Stimulated activated CD8-positive, alpha-beta memory T cell treated with anti-CD3 and anti-CD28 coated beads, Interleukin-15, amount 100 ng/mL, for 4 hours (primary cell): ENCODE results near the gene LRP1B.

Source experiments
- DNase-seq, 2 donors: peaks; one replicate each; pipeline ENCODE4 v3.0.0-alpha.2; 2020; ENCODE audit warnings: low read depth in 2 of 2

Gene LRP1B

GRCh38 chr2:140257692-140258300 is 1873.0 kb downstream of the LRP1B start:
- DNase-seq: no peak

- DNase-seq: no peak
Measured at GRCh38 chr2:140256080-140256479, 1874.7 kb downstream of the LRP1B start.

GRCh38 chr2:140249821-140250220 is 1881.0 kb downstream of the LRP1B start:
- DNase-seq: no peak

GRCh38 chr2:140248623-140249022 is 1882.2 kb downstream of the LRP1B start:
- DNase-seq: no peak

- DNase-seq: no peak
Measured at GRCh38 chr2:140247451-140248195, 1883.2 kb downstream of the LRP1B start.

GRCh38 chr2:140246957-140247356 is 1883.9 kb downstream of the LRP1B start:
- DNase-seq: no peak

- DNase-seq: no peak
Measured at GRCh38 chr2:140246058-140246457, 1884.8 kb downstream of the LRP1B start.

GRCh38 chr2:140242889-140243288 is 1887.9 kb downstream of the LRP1B start:
- no peak for DNase-seq

- DNase-seq: no peak
Measured at GRCh38 chr2:140234116-140234515, 1896.7 kb downstream of the LRP1B start.

- DNase-seq: no peak
Measured at GRCh38 chr2:140210963-140211362, 1919.9 kb downstream of the LRP1B start.

GRCh38 chr2:140205093-140205492 is 1925.7 kb downstream of the LRP1B start:
- DNase-seq: no peak

- DNase-seq: no peak
Measured at GRCh38 chr2:140203347-140203746, 1927.5 kb downstream of the LRP1B start.

GRCh38 chr2:140201572-140201971 is 1929.2 kb downstream of the LRP1B start:
- DNase-seq: no peak

- no peak for DNase-seq
Measured at GRCh38 chr2:140200764-140201163, 1930.1 kb downstream of the LRP1B start.

- DNase-seq: no peak
Measured at GRCh38 chr2:140200307-140200706, 1930.5 kb downstream of the LRP1B start.

- no peak for DNase-seq
Measured at GRCh38 chr2:140199312-140199711, 1931.5 kb downstream of the LRP1B start.

- no peak for DNase-seq
Measured at GRCh38 chr2:140187086-140187485, 1943.7 kb downstream of the LRP1B start.

- no peak for DNase-seq
Measured at GRCh38 chr2:140186313-140186712, 1944.5 kb downstream of the LRP1B start.

- DNase-seq: no peak
Measured at GRCh38 chr2:140185076-140185475, 1945.7 kb downstream of the LRP1B start.

GRCh38 chr2:140183056-140183765 is 1947.6 kb downstream of the LRP1B start:
- DNase-seq: no peak
